Tibial nerve (tissue), 4 donors: ENCODE results near the gene MCC.

Experiments used
- CTCF ChIP-seq, 5 experiments: fragments of 200-600 bp in 3 of 5; fragments of 450-650 bp in 2 of 5; sonication (generic) in 3 of 5; IDR thresholded peaks; one replicate each; pipeline ENCODE4 v1.5.1; 2016 to 2019; ENCODE audit warnings: antibody characterized with exemption in 5 of 5, mild to moderate bottlenecking in 3 of 5, moderate library complexity in 2 of 5
- EP300 ChIP-seq, 2 donors: sonication (generic); formaldehyde crosslinking; IDR thresholded peaks; one replicate each; pipeline ENCODE4 v1.6.1; 2017; ENCODE audit warnings: antibody characterized with exemption in 2 of 2, mild to moderate bottlenecking in 1 of 2
- POLR2A ChIP-seq, 2 donors: fragments of 450-650 bp; IDR thresholded peaks; one replicate each; pipeline ENCODE4 v1.6.1; 2017; ENCODE audit warnings: antibody characterized with exemption in 2 of 2, mild to moderate bottlenecking in 2 of 2, moderate library complexity in 2 of 2

GRCh38 chr5:113118298-113118697, 370.0 kb downstream of the MCC start:
- TF ChIP-seq POLR2A (IDR thresholded peaks at IDR 0.05) (no peak), CTCF (IDR thresholded peaks at IDR 0.05) (no peak), EP300 (IDR thresholded peaks at IDR 0.05) (no peak)
